NT2/D1 (cell line): Measurements from ENCODE around the gene TP53BP2.

Source experiments
- YY1 ChIP-seq: IDR thresholded peaks from 2 replicates; pipeline ENCODE4 v1.6.1; 2011; ENCODE audit not compliant: insufficient read length, insufficient read depth
- ZNF274 ChIP-seq: IDR thresholded peaks from 2 replicates; pipeline ENCODE4 v1.6.1; 2011; ENCODE audit warnings: mild to moderate bottlenecking, low read depth, low read length

- TF ChIP-seq YY1 (no peak), ZNF274 (no peak)
These were observed 1.6 kb downstream of the TP53BP2 start for GRCh38 chr1:223843934-223844786.
